ENCODE data around the gene AHCTF1.

Gene AHCTF1

GRCh38 chr1:246798107-246798506 is 133.6 kb downstream of the AHCTF1 start:
- no peak for DNase-seq

DNA sequence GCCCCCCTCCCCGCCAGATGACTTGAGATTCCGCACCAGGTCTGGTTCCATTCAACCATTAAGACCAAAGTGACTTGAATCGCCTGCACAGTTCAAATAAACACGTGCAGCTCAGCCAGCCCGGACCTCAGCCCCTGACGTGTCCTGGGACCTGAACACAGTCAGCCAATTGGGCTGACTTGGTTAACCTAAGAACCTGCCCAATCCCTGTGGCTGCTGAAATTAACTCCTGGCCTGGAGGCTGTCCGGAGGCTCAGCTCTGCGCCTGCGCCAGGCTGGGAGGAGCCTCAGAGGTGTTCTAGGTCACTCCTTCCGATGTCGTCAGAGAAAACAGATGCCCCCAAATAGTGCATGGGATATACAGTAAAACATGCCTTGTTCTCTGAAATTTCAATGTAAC is 134.2 kb downstream of the AHCTF1 start:
- DNase-seq, result no peak

DNA sequence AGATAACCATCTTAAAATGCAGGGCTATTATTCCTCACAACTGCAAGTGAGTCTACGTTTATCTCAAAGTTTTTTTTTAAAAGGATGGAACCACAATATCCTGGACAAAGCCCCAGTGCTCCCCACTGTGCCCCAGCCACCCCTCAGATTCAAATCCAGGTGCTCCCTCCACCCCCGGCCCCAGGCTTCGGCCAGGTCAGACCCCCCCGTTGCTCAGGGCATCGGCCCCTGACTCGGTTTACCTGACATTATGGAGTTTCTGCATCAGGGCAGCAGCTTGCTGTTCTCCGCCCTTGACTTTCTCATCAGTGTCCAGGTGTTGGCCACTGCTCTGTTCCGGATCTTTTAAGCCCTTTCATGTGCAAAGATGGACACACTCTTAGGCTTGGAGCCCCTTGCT is 134.6 kb downstream of the AHCTF1 start:
- no peak for DNase-seq

DNA sequence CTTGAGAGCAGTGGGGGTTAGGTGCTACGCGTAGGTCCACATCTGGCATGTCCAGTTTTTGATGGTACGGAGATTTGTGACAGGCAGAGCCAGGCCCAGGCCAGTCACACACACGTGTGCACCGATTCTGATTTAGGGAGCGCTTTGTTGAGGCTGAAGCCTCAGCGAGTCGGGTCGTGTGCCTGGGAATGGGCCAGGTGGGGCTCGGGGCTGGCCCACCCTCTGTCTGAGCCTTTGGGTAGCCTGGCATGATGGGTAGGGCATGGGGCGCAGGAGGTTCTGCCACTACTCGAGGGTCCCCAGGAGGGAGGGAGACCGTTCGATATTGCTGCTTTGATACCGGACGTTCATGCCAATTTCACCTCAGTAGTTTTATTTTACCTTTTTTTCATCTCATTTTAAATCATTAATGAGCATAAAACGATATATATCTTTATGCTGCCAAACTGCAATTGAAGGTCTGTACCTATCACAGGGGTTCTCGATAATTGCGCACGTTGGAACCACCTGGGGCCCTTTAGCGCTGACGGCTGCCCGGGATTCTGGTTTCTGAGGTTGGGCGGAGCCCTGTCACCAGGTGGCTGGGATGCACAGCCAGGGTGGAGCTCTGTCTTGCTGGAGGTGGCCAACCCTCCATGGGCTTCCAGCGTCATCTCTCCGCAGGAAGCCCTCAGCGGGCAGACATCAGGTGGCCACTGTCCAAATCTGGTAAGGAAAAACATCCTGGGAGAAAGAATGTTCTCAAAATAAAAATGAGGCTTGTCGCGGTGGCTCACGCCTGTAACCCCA is 135.6 kb downstream of the AHCTF1 start:
- DNase-seq, result no peak

DNA sequence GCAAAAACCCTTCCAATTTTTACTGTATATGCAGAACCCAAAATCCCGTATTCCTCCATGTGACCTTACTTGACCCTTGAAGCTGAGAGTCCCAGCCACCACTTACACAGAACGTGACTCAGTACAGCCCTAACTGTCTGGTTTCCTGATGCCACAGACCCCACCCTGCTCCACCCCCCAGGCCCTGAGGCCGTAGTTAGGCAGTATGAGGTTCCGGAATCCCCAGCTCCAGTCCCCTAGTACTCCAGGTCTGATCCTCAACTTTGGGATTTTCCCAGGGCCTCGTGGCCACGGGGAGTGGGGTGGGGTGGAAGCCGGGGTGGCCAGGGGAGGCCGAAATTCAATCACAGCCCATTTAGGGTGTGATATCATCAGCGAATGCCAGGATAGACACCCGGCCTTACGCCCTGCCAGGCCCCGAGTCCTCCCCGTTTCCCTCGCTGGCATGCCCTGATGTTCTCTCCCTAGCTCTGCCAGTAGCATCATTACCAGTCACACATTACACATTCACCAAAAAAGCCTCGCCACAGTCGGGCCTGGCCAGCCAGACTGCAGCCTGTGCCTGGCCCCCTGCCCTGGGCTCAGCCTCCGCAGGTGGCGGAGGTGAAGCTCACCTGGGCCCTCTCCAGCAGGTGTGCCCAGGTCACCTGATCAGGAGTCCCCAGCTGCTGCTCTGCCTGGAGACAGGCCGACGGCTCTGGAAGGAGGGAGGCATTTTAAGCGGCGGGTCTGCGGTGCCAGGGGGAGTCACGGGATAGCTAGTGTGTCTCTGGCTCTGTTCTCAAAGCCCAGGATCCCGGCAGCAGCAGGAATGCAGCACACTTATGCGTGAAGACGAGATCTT is 136.7 kb downstream of the AHCTF1 start:
- DNase-seq, result peak; percentile 28

- DNase-seq, result no peak
Measured at GRCh38 chr1:246794048-246794827, 137.5 kb downstream of the AHCTF1 start.

DNA sequence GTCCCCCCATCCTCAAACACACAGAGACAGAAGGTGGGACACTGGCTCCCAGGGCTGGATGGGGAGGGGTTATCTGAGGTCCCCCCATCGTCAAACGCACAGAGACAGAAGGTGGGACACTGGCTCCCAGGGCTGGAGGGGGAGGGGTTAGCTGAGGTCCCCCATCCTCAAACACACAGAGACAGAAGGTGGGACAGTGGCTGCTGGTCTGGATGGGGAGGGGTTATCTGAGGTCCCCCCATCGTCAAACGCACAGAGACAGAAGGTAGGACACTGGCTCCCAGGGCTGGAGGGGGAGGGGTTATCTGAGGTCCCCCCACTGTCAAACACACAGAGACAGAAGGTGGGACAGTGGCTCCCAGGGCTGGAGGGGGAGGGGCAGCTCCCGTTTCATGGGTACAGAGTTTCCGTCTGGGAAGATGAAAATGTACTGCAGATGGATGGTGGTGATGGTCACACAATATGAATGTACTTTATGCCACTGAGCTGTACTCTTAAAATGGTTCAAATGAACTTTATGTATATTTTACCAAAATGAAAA is 138.3 kb downstream of the AHCTF1 start:
- DNase-seq, result no peak

DNA sequence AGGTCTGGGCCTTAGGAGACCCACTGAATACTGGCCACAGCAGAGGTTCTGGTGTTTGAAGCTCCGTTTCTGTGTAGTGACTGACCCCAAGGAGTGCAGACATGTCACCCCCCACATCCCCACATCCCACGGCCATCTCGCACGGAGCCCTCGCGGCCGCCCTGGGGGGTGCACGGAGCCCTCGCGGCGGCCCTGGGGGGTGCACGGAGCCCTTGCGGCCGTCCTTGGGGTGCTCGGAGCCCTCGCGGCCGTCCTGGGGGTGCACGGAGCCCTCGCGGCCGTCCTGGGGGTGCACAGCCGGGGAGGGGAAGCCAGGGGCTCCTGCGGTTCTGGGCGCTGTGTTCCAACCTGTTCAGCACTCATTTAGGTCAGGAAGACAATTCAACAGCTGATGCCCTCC is 139.1 kb downstream of the AHCTF1 start:
- no peak for DNase-seq

- DNase-seq, result no peak
Measured at GRCh38 chr1:246791303-246791918, 140.3 kb downstream of the AHCTF1 start.

GRCh38 chr1:246790833-246791232 is 140.9 kb downstream of the AHCTF1 start:
- no peak for DNase-seq

- DNase-seq, result no peak
Measured at GRCh38 chr1:246790364-246790763, 141.4 kb downstream of the AHCTF1 start.

DNA sequence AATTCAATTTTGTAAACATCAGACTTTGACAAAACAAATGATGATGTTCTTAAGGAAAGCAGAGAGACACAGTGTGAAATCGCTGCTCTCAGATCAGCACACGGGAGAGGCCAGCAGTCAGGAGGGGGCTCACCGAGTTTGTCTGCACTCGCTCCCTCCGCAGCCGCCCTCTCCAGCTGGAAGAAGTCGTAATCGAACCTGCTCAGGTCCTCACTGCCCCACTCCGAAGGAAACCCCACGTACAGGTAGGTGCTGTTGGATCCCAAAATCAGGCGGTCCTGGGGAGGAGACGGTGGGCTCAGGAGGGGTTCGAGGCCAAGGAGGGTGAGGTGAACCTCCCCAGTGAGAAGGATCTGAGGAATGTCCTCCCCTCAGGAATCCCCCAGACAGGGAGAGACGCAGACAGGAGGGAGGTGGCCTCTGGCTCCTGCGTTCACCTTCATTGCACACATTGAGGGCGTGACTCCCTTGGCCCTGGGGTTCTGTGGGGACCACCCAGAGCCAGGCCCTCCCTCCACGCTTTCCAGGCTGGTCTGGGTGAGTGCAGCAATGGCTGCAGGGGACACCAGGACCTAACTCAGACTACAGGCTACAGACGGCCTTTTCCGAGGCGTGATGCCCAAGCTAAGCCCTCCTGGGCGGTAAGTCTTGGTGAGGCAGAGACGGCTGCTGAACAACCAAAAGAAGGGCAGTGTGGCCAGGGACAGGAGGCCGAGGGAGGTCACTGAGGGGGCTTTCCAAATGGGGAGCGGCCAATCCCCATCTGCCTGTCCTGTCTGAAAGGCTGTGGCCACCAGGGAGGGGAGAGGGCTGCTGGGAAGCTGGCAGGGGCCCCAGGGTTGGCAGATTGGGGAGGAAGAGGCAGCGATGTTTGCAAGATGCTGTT is 142.1 kb downstream of the AHCTF1 start:
- no peak for DNase-seq

Data from inflammatory macrophage treated with lipopolysaccharide for 4 hours (primary cell).